IMR-90 (cell line): Measurements from ENCODE around the gene ARHGEF37. TPM values are rescaled to one million over a fixed set of nuclear protein-coding genes. Genes with fewer than 3 reads are reported as not detected.

Experiments used
- ATAC-seq: fragments of 200-7000 bp; cut with Tn5 transposase; 2 replicates; pipeline ENCODE4 v1.9.1; 2020; ENCODE audit warnings: low read depth, mild to moderate bottlenecking, moderate library complexity
- BruUV-seq: library from RNA; stranded (reverse); fragments of 400-500 nt; replicated peaks from 2 replicates; lab custom pipeline; 2021; lab: Mats Ljungman, UMichigan
- CTCF ChIA-PET: fragments of 300-600 bp; formaldehyde crosslinking; extraction: SDS; loops from one replicate; lab custom pipeline; 2021; ENCODE audit warnings: antibody characterized with exemption; lab: Yijun Ruan, JAX
- POLR2A ChIA-PET: fragments of 300-600 bp; sonication (Branson Sonifier 250); formaldehyde crosslinking; loops from one replicate; lab custom pipeline; 2022; ENCODE audit warnings: antibody characterized with exemption; ENCODE audit not compliant: unreplicated experiment; lab: Charles Lee
- DNase-seq: peaks from one replicate; pipeline ENCODE4 v3.0.0; 2013
- H2AFZ ChIP-seq: replicated peaks from 2 replicates; pipeline ENCODE3; 2013; ENCODE audit warnings: low read length, mild to moderate bottlenecking; ENCODE audit not compliant: poor library complexity
- H2AK5ac ChIP-seq: 2 replicates; pipeline ENCODE4 v1.6.1; 2013; ENCODE audit warnings: low read depth, low read length, inconsistent platforms
- H2AK9ac ChIP-seq: replicated peaks from 2 replicates; pipeline ENCODE3; 2013; ENCODE audit warnings: mild to moderate bottlenecking, low read depth, low read length, moderate library complexity; ENCODE audit not compliant: poor library complexity
- H2BK120ac ChIP-seq: 2 replicates; pipeline ENCODE4 v1.6.1; 2013; ENCODE audit warnings: low read depth, low read length, inconsistent platforms
- H2BK15ac ChIP-seq: 3 replicates; pipeline ENCODE4 v1.6.1; 2013; ENCODE audit warnings: low read depth, low read length, inconsistent platforms
- H2BK20ac ChIP-seq: 2 replicates; pipeline ENCODE4 v1.6.1; 2013; ENCODE audit warnings: low read depth, mild to moderate bottlenecking, inconsistent platforms, low read length, moderate library complexity
- H2BK5ac ChIP-seq: 2 replicates; pipeline ENCODE4 v1.6.1; 2013; ENCODE audit warnings: mild to moderate bottlenecking, low read depth, low read length, inconsistent platforms; ENCODE audit not compliant: poor library complexity, severe bottlenecking
- H3K14ac ChIP-seq: replicated peaks from 2 replicates; pipeline ENCODE4 v1.6.1; 2013; ENCODE audit warnings: low read depth, low read length, inconsistent platforms
- H3K18ac ChIP-seq: 2 replicates; pipeline ENCODE4 v1.6.1; 2013; ENCODE audit warnings: low read depth, low read length, control low read depth
- H3K23ac ChIP-seq: 2 replicates; pipeline ENCODE4 v1.6.1; 2013; ENCODE audit warnings: low read depth, low read length, inconsistent platforms
- H3K27ac ChIP-seq: 2 replicates; pipeline ENCODE4 v1.5.1; 2013; ENCODE audit warnings: mild to moderate bottlenecking, control low read depth, low read length; ENCODE audit not compliant: insufficient read depth
- H3K27me3 ChIP-seq: 2 replicates; pipeline ENCODE4 v1.6.1; 2013; ENCODE audit warnings: low read length; ENCODE audit not compliant: control insufficient read depth, insufficient read depth
- H3K36me3 ChIP-seq: 2 replicates; pipeline ENCODE4 v1.6.1; 2013; ENCODE audit warnings: low read length, mixed read lengths; ENCODE audit not compliant: control insufficient read depth, insufficient read depth
- H3K4ac ChIP-seq: 2 replicates; pipeline ENCODE4 v1.6.1; 2013; ENCODE audit warnings: low read depth, low read length, inconsistent platforms
- H3K4me1 ChIP-seq: 2 replicates; pipeline ENCODE4 v1.6.1; 2013; ENCODE audit warnings: low read length, mixed read lengths; ENCODE audit not compliant: control insufficient read depth, insufficient read depth
- H3K4me2 ChIP-seq: 2 replicates; pipeline ENCODE4 v1.6.1; 2013; ENCODE audit warnings: low read depth, mild to moderate bottlenecking, control low read depth, low read length, moderate library complexity
- H3K4me3 ChIP-seq: 2 replicates; pipeline ENCODE4 v1.5.1; 2013; ENCODE audit warnings: low read depth, mild to moderate bottlenecking, control low read depth, low read length, moderate library complexity; ENCODE audit not compliant: insufficient read depth
- H3K56ac ChIP-seq: 2 replicates; pipeline ENCODE4 v1.6.1; 2013; ENCODE audit warnings: low read length, inconsistent platforms; ENCODE audit not compliant: insufficient read depth; ENCODE audit errors: extremely low read depth
- H3K79me1 ChIP-seq, 2 experiments: 2 replicates each; pipeline ENCODE4 v1.6.1; 2013; ENCODE audit warnings: low read length in 2 of 2, inconsistent platforms in 1 of 2, low read depth in 1 of 2
- H3K9ac ChIP-seq: 2 replicates; pipeline ENCODE4 v1.6.1; 2013; ENCODE audit warnings: low read depth, low read length, control low read depth
- H3K9me1 ChIP-seq: 2 replicates; pipeline ENCODE4 v1.6.1; 2013; ENCODE audit warnings: low read length, inconsistent platforms; ENCODE audit not compliant: insufficient read depth
- H3K9me3 ChIP-seq: 2 replicates; pipeline ENCODE4 v1.6.1; 2013; ENCODE audit warnings: low read length; ENCODE audit not compliant: control insufficient read depth, insufficient read depth
- H4K20me1 ChIP-seq: 2 replicates; pipeline ENCODE4 v1.6.1; 2013; ENCODE audit warnings: low read length, inconsistent platforms; ENCODE audit not compliant: insufficient read depth
- H4K5ac ChIP-seq: 2 replicates; pipeline ENCODE4 v1.6.1; 2013; ENCODE audit warnings: mild to moderate bottlenecking, low read depth, low read length, control low read depth
- H4K8ac ChIP-seq, 2 experiments: 2 replicates each; pipeline ENCODE4 v1.6.1; 2013; ENCODE audit warnings: low read depth in 2 of 2, low read length in 2 of 2, control low read depth in 1 of 2, inconsistent platforms in 1 of 2
- H4K91ac ChIP-seq: 2 replicates; pipeline ENCODE4 v1.6.1; 2013; ENCODE audit warnings: low read depth, low read length, inconsistent platforms; ENCODE audit not compliant: insufficient read depth
- CHD1 ChIP-seq: IDR thresholded peaks from 2 replicates; pipeline ENCODE4 v1.6.1; 2012; ENCODE audit warnings: low read depth, low read length, improper control_type of control experiment
- SMC3 ChIP-seq: fragments of 150-350 bp; IDR thresholded peaks from 2 replicates; pipeline ENCODE4 v1.6.1; 2016; ENCODE audit warnings: low read depth, mild to moderate bottlenecking, antibody characterized with exemption, low read length, moderate library complexity
- WGBS, 2 experiments: methylation state at CpG; one replicate each; pipeline versions ENCODE4 v1.1.5 to v1.1.7; 2013; ENCODE audit warnings: missing lambda C conversion rate in 2 of 2; ENCODE audit not compliant: insufficient read length in 1 of 2; ENCODE audit errors: extremely low coverage in 2 of 2; 5-methylcytosine and 5-hydroxymethylcytosine counted together
- dilution Hi-C: fragments of 300-500 bp; cut with HindIII; formaldehyde crosslinking; loops from one replicate; pipeline ENCODE4 v1.14.3; 2018; ENCODE audit warnings: low sequenced_read_pairs; ENCODE audit not compliant: unreplicated experiment
- in situ Hi-C: fragments of 300-500 bp; cut with MboI; formaldehyde crosslinking; loops from 3 replicates; pipeline ENCODE4 v1.14.3; 2019; ENCODE audit warnings: low sequenced_read_pairs, inconsistent platforms, mixed read lengths
- intact Hi-C: fragments of 100-400 bp; cut with micrococcal nuclease; formaldehyde crosslinking; loops from 2 replicates; pipeline ENCODE4 v1.10.0; 2022
- polyA plus RNA-seq, 3 experiments: library from polyadenylated mRNA; depleted of rRNA; stranded (reverse); fragments of >200 nt; gene quantifications; 2 replicates each; pipeline ENCODE4 v1.2.3, GENCODE V29; 2012; ENCODE audit warnings: low replicate concordance in 1 of 3
- total RNA-seq: library from RNA; depleted of rRNA; stranded (reverse); fragments of >200 nt; gene quantifications from 2 replicates; pipeline ENCODE4 v1.2.3, GENCODE V29; 2012

ARHGEF37 gene
- total and polyA plus RNA-seq, 2 of the 4 experiments (the other 2 are of a cell fraction) = 0.39 to 0.54 TPM

DNA sequence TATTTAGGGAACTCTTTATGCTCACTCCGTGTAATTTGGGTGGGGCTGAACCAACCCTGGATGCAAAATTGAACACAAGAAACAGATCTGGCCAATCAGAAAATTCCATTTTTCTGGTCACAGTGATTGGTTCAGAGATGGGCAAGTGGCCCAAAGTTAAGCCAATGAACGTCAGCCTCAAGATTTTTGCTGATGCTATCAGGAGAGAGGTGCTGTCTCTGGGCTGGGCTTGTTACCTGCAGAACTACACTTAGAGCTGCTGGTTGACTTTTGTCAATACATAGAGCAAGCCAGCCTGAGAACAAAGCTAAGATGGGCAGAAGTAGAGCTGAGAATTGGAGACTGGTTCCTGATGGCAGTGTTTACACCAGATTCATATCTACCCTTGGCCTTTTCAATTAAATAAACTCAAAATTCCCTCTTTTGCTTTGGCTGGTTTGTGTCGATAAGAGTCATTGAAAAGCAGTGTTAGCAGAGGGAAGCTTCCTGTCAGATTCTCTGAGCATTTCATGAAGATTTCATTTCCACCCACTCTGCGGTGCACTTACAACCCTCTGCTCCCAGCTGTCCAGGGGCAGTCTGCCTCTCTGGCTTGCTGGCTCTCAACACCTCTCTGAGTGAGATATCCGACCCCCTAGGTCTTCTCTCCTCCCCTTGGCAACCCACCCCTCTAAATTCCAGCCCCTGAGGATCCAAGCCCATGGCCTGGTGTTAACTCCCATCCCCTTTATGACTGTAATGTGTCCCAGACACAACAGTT is 84.3 kb downstream of the ARHGEF37 start (continued):
- no peak for TF ChIP-seq CHD1

DNA sequence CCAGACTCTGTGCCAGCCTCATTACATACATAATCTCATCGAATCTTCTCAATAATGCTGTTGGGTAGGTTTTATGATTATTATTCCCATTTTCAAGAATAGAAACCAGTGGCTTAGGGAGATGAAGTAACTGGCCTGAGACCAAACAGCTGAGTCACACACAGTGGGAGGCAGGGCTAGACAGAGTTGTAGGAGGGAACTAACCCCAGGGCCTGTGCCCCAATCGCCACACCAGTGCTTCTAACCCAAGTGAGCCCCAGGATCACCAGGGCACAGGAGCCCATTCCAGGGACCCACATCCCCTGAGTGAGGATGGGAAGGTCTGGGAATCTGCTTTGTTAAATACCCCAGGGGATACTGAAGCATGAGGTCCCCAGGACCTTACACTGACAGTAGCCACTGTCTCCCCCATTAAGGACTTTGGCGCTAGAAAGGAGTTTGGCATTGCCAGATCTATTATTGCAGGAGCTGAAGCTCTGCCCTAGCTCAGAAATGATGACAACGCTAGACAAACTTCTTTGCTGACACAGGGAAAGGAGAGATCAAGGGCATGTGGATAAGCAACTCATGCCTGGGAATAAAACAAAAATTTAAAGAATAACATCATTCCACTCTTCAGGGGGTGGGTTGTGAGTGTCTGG is 85.0 kb downstream of the ARHGEF37 start:
- no peak overlapping the region for H4K91ac ChIP-seq
- in situ Hi-C loops (no loop called here), dilution Hi-C loops (no loop called here), intact Hi-C loops (loop anchor here (10.0 kb wide), 1 partner anchor 318 kb away; no protein-coding TSS in a partner anchor)
- ChIA-PET CTCF (interaction anchor here (0.6 to 1.9 kb wide), 5 partner anchors 10 to 1438 kb away, joined by 3 to 6 read pairs (median 4); no protein-coding TSS in a partner anchor), POLR2A (no interaction called here)
- H2BK5ac ChIP-seq = no peak overlapping the region
- H3K4me1 ChIP-seq = no peaks in the 10 kb centered on the region
- H3K36me3 ChIP-seq = no peaks in the 10 kb centered on the region
- ATAC-seq = peak; percentile 66; the same call in 1 of the 2 replicates
- peaks cover 4% of the 10 kb centered on the region for H3K9me3 ChIP-seq
- no peak overlapping the region for H4K5ac ChIP-seq
- no peaks in the 10 kb centered on the region; the same call in 1 of the 2 replicates for H3K9me1 ChIP-seq
- no peak overlapping the region for H3K4ac ChIP-seq
- no peak overlapping the region for H3K18ac ChIP-seq
- H2BK20ac ChIP-seq = no peak overlapping the region
- H3K27ac ChIP-seq = no peak overlapping the region
- no peak overlapping the region for H3K56ac ChIP-seq
- H2AK9ac ChIP-seq = no peak overlapping the region
- no peak overlapping the region for H3K4me2 ChIP-seq
- no peak for TF ChIP-seq SMC3
- no peak overlapping the region for H3K9ac ChIP-seq
- no peak overlapping the region for H2AFZ ChIP-seq
- H3K23ac ChIP-seq = no peak overlapping the region
- H3K4me3 ChIP-seq = no peak overlapping the region
- H2BK15ac ChIP-seq = no peak overlapping the region
- H4K20me1 ChIP-seq = no peaks in the 10 kb centered on the region
- H3K79me1 ChIP-seq = no peaks in the 10 kb centered on the region
- peak; percentile 27 for DNase-seq
- H4K8ac ChIP-seq = no peak overlapping the region
- H2BK120ac ChIP-seq = no peak overlapping the region
- WGBS, 2 experiments = 60% methylated on average over 1 of the region's 4 CpGs; no CpG with 5 or more reads in 1 of the 2 experiments
- H3K14ac ChIP-seq = no peak overlapping the region
- H2AK5ac ChIP-seq = no peak overlapping the region
- BruUV-seq = no TSS peak
- H3K27me3 ChIP-seq = peaks cover 12% of the 10 kb centered on the region
